Sigmoid colon (tissue), 4 donors: ENCODE data around the gene BRD3.

Experiments used
- CTCF ChIP-seq, 4 experiments: fragments of 450-650 bp in 3 of 4; fragments of 200-600 bp in 1 of 4; IDR thresholded peaks; one replicate each; pipeline ENCODE4 v1.5.1; 2016 to 2019; ENCODE audit warnings: antibody characterized with exemption in 4 of 4, mild to moderate bottlenecking in 3 of 4, moderate library complexity in 2 of 4
- EP300 ChIP-seq, 4 donors: sonication (generic); formaldehyde crosslinking; IDR thresholded peaks; one replicate each; pipeline ENCODE4 v1.6.1; 2017; ENCODE audit warnings: antibody characterized with exemption in 4 of 4

DNA sequence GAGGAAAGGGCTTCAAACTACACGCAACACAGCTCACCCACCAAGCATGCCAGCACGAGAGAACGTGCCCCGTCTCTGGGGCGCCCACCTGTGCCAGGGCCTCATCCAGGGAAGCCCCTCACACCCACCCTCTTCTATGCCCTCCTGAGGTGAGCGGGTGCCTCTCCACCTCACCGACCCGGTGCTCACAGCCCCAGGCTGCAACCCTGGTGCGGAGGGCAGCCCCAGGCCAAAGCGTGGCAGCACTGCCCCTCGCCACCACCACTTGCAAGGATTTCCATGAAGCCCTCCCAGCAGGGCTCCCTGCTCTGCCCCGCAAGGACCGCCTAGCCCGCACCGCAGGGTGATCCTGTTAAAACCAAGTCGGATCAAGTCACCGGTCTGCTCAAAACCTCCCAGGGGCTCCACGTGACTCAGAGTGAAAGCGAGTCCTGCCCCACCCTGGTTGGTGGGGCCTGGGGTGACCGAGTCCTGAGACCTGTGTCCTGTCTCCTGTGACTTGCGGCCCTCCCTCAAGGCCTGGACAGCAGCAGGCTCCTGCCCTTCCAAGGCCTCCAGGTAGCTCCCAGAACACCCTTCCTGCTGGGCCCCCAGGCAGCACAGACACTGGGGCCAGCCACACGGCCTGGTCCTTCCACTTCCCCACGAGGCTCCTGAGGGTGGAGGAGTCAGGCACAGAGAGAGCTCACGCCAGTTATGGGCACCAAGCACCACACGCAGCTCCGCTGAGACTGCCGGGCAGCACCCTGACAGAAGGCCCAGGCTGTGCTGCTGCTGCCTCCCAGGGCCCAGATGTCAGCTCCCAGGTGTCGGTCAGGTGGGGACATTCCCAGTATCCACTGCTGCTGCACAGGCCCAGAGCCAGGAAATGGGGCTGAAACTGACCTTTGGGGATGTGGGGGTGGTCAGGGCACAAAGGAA is 12.7 kb downstream of the BRD3 start:
- TF ChIP-seq CTCF (IDR thresholded peaks at IDR 0.05) = no peak
- no peak for TF ChIP-seq EP300 (IDR thresholded peaks at IDR 0.05)
